Upper lobe of right lung (tissue), 1 donor: ENCODE results near the gene ATP10A. TPM values are rescaled to one million over a fixed set of nuclear protein-coding genes. Genes with fewer than 3 reads are reported as not detected.
A peak's percentile ranks its signal among the peaks of the same experiment; 100 is the strongest.

Experiments used
- ATAC-seq: fragments of 200-7000 bp; cut with Tn5 transposase; one replicate; pipeline ENCODE4 v1.9.1; 2020; ENCODE audit warnings: mild to moderate bottlenecking, moderate library complexity
- DNase-seq: peaks from one replicate; pipeline ENCODE4 v3.0.0-alpha.2; 2020
- H3K27ac ChIP-seq: fragments of 200-600 bp; one replicate; pipeline ENCODE4 v1.8.0; 2022
- H3K27me3 ChIP-seq: fragments of 200-600 bp; one replicate; pipeline ENCODE4 v1.8.0; 2022; ENCODE audit warnings: mild to moderate bottlenecking
- H3K36me3 ChIP-seq: fragments of 200-600 bp; one replicate; pipeline ENCODE4 v1.8.0; 2022
- H3K4me1 ChIP-seq: fragments of 200-600 bp; one replicate; pipeline ENCODE4 v1.8.0; 2022
- H3K4me3 ChIP-seq: fragments of 200-600 bp; one replicate; pipeline ENCODE4 v1.8.0; 2022; ENCODE audit warnings: mild to moderate bottlenecking
- H3K9me3 ChIP-seq: fragments of 200-600 bp; one replicate; pipeline ENCODE4 v1.8.0; 2022
- intact Hi-C: fragments of 100-400 bp; cut with DNase I; formaldehyde crosslinking; loops from one replicate; pipeline ENCODE4 v1.11.0; 2022
- total RNA-seq: library from RNA; stranded (reverse); fragmentation: NEBNext Ultra II Directional; extraction: Animal tissue kit (Norgen Biotek cat#: 25700); gene quantifications from one replicate; pipeline ENCODE4 v1.2.1, GENCODE V29; 2021
- TF ChIP-seq, protein P1 (sequence below): fragments of 200-600 bp; IDR thresholded peaks from one replicate; pipeline ENCODE4 v1.8.0; 2022; ENCODE audit warnings: antibody characterized with exemption
- donor health status: DM: no; HTN: yes; CAD: no; lungs with severe emphysema.

Gene ATP10A
- total RNA-seq, 1 donor from 2014 or later = 31.1 TPM

GRCh38 chr15:25797936-25798901, 64.9 kb downstream of the ATP10A start:
- Histone ChIP-seq H3K36me3 (no peaks in the 10 kb centered on the region), H3K4me3 (no peak overlapping the region), H3K27me3 (no peaks in the 10 kb centered on the region), H3K27ac (no peak overlapping the region), H3K9me3 (no peaks in the 10 kb centered on the region), H3K4me1 (no peaks in the 10 kb centered on the region)
- no peak for ATAC-seq
- DNase-seq = peak; percentile 53
- TF ChIP-seq, protein P1, sequence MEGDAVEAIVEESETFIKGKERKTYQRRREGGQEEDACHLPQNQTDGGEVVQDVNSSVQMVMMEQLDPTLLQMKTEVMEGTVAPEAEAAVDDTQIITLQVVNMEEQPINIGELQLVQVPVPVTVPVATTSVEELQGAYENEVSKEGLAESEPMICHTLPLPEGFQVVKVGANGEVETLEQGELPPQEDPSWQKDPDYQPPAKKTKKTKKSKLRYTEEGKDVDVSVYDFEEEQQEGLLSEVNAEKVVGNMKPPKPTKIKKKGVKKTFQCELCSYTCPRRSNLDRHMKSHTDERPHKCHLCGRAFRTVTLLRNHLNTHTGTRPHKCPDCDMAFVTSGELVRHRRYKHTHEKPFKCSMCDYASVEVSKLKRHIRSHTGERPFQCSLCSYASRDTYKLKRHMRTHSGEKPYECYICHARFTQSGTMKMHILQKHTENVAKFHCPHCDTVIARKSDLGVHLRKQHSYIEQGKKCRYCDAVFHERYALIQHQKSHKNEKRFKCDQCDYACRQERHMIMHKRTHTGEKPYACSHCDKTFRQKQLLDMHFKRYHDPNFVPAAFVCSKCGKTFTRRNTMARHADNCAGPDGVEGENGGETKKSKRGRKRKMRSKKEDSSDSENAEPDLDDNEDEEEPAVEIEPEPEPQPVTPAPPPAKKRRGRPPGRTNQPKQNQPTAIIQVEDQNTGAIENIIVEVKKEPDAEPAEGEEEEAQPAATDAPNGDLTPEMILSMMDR = no peak
- intact Hi-C loops = no loop called here

GRCh38 chr15:25797511-25797935, 65.6 kb downstream of the ATP10A start:
- Histone ChIP-seq H3K4me3 (no peak overlapping the region), H3K9me3 (no peaks in the 10 kb centered on the region), H3K36me3 (no peaks in the 10 kb centered on the region), H3K27me3 (no peaks in the 10 kb centered on the region), H3K27ac (no peak overlapping the region), H3K4me1 (no peaks in the 10 kb centered on the region)
- TF ChIP-seq, protein P1 = no peak
- ATAC-seq = no peak
- intact Hi-C loops = no loop called here
- DNase-seq = peak; percentile 59

GRCh38 chr15:25797035-25797434, 66.1 kb downstream of the ATP10A start:
- no peaks in the 10 kb centered on the region for H3K9me3 ChIP-seq

GRCh38 chr15:25796395-25796794, 66.7 kb downstream of the ATP10A start:
- H3K4me3 ChIP-seq = no peak overlapping the region
- intact Hi-C loops = no loop called here
- H3K36me3 ChIP-seq = no peaks in the 10 kb centered on the region
- no peaks in the 10 kb centered on the region for H3K27me3 ChIP-seq
- no peaks in the 10 kb centered on the region for H3K4me1 ChIP-seq
- no peak overlapping the region for H3K27ac ChIP-seq
- TF ChIP-seq, protein P1 = no peak
- DNase-seq (peak; percentile 39), ATAC-seq (no peak)
- no peaks in the 10 kb centered on the region for H3K9me3 ChIP-seq

More at GRCh38 chr15:25797035-25797434, 66.1 kb downstream of the ATP10A start:
- ATAC-seq = no peak
- TF ChIP-seq, protein P1 = no peak
- H3K36me3 ChIP-seq = no peaks in the 10 kb centered on the region
- H3K4me3 ChIP-seq = no peak overlapping the region
- intact Hi-C loops = no loop called here
- no peaks in the 10 kb centered on the region for H3K27me3 ChIP-seq
- H3K27ac ChIP-seq = no peak overlapping the region
- no peaks in the 10 kb centered on the region for H3K4me1 ChIP-seq
- no peak for DNase-seq

GRCh38 chr15:25795712-25796111, 67.4 kb downstream of the ATP10A start:
- Histone ChIP-seq H3K27me3 (no peaks in the 10 kb centered on the region), H3K27ac (no peak overlapping the region)
- intact Hi-C loops = no loop called here

More at GRCh38 chr15:25795712-25796111, 67.4 kb downstream of the ATP10A start:
- TF ChIP-seq, protein P1 = no peak
- no peaks in the 10 kb centered on the region for H3K9me3 ChIP-seq
- H3K4me1 ChIP-seq = no peaks in the 10 kb centered on the region
- DNase-seq (peak; percentile 25), ATAC-seq (no peak)
- no peak overlapping the region for H3K4me3 ChIP-seq
- H3K36me3 ChIP-seq = no peaks in the 10 kb centered on the region
